COR-L47 (cell line): ENCODE measurements around the gene EPS15.
"Not testable (repeated sequence)": the region's sequence is repeated elsewhere in the genome, so short reads cannot be mapped to it uniquely, and the experiment has no call there.

ENCODE experiments used
- DNase-seq: peaks from one replicate; lab custom pipeline; 2025; lab: John Stamatoyannopoulos, UW

EPS15 gene

GRCh38 chr1:51331206-51332100, 187.6 kb downstream of the EPS15 start:
- peak; percentile 37 for DNase-seq

- peak; percentile 38 for DNase-seq
These were observed 188.5 kb downstream of the EPS15 start, which contains the start of gene TTC39A for GRCh38 chr1:51330331-51331201. Gene TTC39A, minus strand, starts transcription at chr1:51330562. Its CDS starts 85 bp downstream, at chr1:51330477.

GRCh38 chr1:51329443-51330325, 189.4 kb downstream of the EPS15 start:
- peak; percentile 88 for DNase-seq

- DNase-seq = no peak
These were observed 190.1 kb downstream of the EPS15 start for GRCh38 chr1:51328926-51329325.

- no peak for DNase-seq
These were observed 190.8 kb downstream of the EPS15 start for GRCh38 chr1:51328279-51328678.

GRCh38 chr1:51327386-51327785, 191.7 kb downstream of the EPS15 start:
- no peak for DNase-seq

- no peak for DNase-seq
These were observed 192.2 kb downstream of the EPS15 start for GRCh38 chr1:51326839-51327238.

- no peak for DNase-seq
These were observed 192.9 kb downstream of the EPS15 start for GRCh38 chr1:51325878-51326755.

- no peak for DNase-seq
These were observed 193.7 kb downstream of the EPS15 start for GRCh38 chr1:51325391-51325790.

- not testable (repeated sequence) for DNase-seq
These were observed 194.1 kb downstream of the EPS15 start for GRCh38 chr1:51325011-51325385.

GRCh38 chr1:51324251-51325010, 194.6 kb downstream of the EPS15 start:
- DNase-seq = no peak

GRCh38 chr1:51323778-51324177, 195.3 kb downstream of the EPS15 start:
- DNase-seq = no peak

GRCh38 chr1:51322417-51323101, 196.5 kb downstream of the EPS15 start:
- no peak for DNase-seq

- DNase-seq = no peak
These were observed 197.2 kb downstream of the EPS15 start for GRCh38 chr1:51321924-51322280.

GRCh38 chr1:51320967-51321923, 197.8 kb downstream of the EPS15 start:
- DNase-seq = no peak

- DNase-seq = no peak
These were observed 201.3 kb downstream of the EPS15 start for GRCh38 chr1:51317798-51318197.

- no peak for DNase-seq
These were observed 202.3 kb downstream of the EPS15 start for GRCh38 chr1:51316846-51317120.

- peak; percentile 55 for DNase-seq
These were observed 202.8 kb downstream of the EPS15 start for GRCh38 chr1:51316113-51316845.
